Right lobe of liver (tissue), 6 donors: ENCODE measurements around the gene DPP10. TPM values are rescaled to one million over a fixed set of nuclear protein-coding genes. Genes with fewer than 3 reads are reported as not detected.

Experiments
- ATAC-seq, 4 donors: fragments of 200-7000 bp; cut with Tn5 transposase; one replicate each; pipeline ENCODE4 v1.9.1; 2020; ENCODE audit warnings: mild to moderate bottlenecking in 4 of 4, moderate library complexity in 4 of 4
- DNase-seq, 3 donors: peaks; one replicate each; pipeline ENCODE4 v3.0.0-alpha.2; 2020
- H3K27ac ChIP-seq, 3 donors: fragments of 200-600 bp; one replicate each; pipeline ENCODE4 v1.8.0; 2022
- H3K27me3 ChIP-seq, 2 donors: fragments of 200-600 bp; one replicate each; pipeline ENCODE4 v1.8.0; 2022
- H3K36me3 ChIP-seq, 4 donors: fragments of 200-600 bp; sonication (generic) in 1 of 4; one replicate each; pipeline versions ENCODE4 v1.5.1 to v1.8.0; 2017 to 2022; ENCODE audit warnings: control low read depth in 1 of 4
- H3K4me1 ChIP-seq, 4 donors: fragments of 200-600 bp; sonication (generic) in 1 of 4; one replicate each; pipeline versions ENCODE4 v1.5.1 to v1.8.0; 2017 to 2022; ENCODE audit warnings: control low read depth in 1 of 4
- H3K4me3 ChIP-seq, 3 donors: fragments of 200-600 bp; one replicate each; pipeline ENCODE4 v1.8.0; 2022
- H3K9me3 ChIP-seq, 4 donors: fragments of 200-600 bp; sonication (generic) in 1 of 4; one replicate each; pipeline versions ENCODE4 v1.5.1 to v1.8.0; 2017 to 2022; ENCODE audit warnings: control low read depth in 1 of 4
- POLR2A ChIP-seq: fragments of 450-650 bp; IDR thresholded peaks from one replicate; pipeline ENCODE4 v1.6.1; 2017; ENCODE audit warnings: antibody characterized with exemption, mild to moderate bottlenecking
- WGBS: methylation state at CpG from one replicate; pipeline ENCODE4 v1.1.6; 2018; ENCODE audit warnings: low coverage, low lambda C conversion rate; ENCODE audit not compliant: insufficient coverage; ENCODE audit errors: missing lambda C conversion rate; 5-methylcytosine and 5-hydroxymethylcytosine counted together
- intact Hi-C, 2 donors: fragments of 100-400 bp; cut with DNase I; formaldehyde crosslinking; loops; one replicate each; pipeline versions ENCODE4 v1.11.2 to v1.14.1; 2022
- total RNA-seq, 6 experiments: library from RNA; depleted of rRNA in 2 of 6; stranded (reverse); fragments of >200 nt in 2 of 6; fragmentation: NEBNext Ultra II Directional in 3 of 6; extraction: Animal tissue kit (Norgen Biotek cat#: 25700) in 3 of 6; gene quantifications; one replicate each; pipeline versions ENCODE4 v1.1.0 to v1.2.4, GENCODE V29; 2016 to 2023
- TF ChIP-seq, protein P1 (sequence below), 4 donors: fragments of 200-600 bp in 3 of 4; fragments of 450-650 bp in 1 of 4; IDR thresholded peaks; one replicate each; pipeline versions ENCODE4 v1.5.1 to v1.8.0; 2016 to 2022; ENCODE audit warnings: antibody characterized with exemption in 4 of 4, mild to moderate bottlenecking in 2 of 4
- donor health status: DM: no; HTN: yes; CAD: no.
- donor health status: DM: no; HTN: no; CAD: no.
- donor health status: DM: no; HTN: no; CAD: no.
- donor health status: DM: no; HTN: yes; CAD: no.
- donor health status: DM: no; HTN: yes; CAD: no.

The DPP10 gene
- total RNA-seq, 6 experiments from 2014 or later = 0.09 to 0.19 (median 0.15) TPM; not detected in 2

DNA sequence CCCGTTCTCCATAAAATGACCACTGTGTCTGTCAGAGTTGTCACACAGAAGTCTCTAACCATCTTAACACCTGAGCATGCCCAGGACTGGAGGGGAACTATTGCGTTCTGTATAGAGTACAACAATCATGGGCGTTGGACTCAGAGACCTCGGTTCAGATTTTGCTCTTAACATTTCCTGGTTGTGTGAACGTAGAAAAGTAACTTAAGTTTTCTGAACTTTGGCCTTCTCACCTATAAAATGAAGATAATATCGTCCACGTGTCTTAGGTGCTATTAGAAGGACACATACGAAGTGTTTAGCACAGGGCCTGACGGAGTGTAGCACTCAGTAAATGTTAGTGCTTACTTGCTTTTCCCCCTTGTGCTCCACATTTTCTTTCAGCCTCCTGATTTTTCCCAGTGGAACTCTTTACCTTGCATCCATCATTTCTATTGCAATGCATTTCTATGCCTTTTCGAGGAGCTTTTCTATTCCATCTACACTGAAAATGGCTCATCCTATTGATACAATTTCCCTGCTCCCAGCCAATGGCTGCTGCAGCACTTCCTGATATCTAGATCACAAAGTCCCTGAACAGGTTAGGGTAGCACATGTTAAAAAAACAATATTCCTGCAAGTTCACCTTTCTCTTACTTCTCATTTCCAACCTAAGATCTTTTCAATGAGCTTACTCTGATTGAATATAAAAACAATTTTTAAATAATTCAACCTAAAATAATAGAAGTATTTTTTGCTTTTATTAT, 22.7 kb downstream of the DPP10 start:
- no peak for TF ChIP-seq POLR2A
- TF ChIP-seq, protein P1, sequence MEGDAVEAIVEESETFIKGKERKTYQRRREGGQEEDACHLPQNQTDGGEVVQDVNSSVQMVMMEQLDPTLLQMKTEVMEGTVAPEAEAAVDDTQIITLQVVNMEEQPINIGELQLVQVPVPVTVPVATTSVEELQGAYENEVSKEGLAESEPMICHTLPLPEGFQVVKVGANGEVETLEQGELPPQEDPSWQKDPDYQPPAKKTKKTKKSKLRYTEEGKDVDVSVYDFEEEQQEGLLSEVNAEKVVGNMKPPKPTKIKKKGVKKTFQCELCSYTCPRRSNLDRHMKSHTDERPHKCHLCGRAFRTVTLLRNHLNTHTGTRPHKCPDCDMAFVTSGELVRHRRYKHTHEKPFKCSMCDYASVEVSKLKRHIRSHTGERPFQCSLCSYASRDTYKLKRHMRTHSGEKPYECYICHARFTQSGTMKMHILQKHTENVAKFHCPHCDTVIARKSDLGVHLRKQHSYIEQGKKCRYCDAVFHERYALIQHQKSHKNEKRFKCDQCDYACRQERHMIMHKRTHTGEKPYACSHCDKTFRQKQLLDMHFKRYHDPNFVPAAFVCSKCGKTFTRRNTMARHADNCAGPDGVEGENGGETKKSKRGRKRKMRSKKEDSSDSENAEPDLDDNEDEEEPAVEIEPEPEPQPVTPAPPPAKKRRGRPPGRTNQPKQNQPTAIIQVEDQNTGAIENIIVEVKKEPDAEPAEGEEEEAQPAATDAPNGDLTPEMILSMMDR (IDR thresholded peaks at IDR 0.05) = no peak
- Histone ChIP-seq H3K4me1 (no peaks in the 10 kb centered on the region), H3K4me3 (no peak overlapping the region), H3K27ac (no peak overlapping the region), H3K9me3 (no peaks in the 10 kb centered on the region), H3K27me3 (no peaks in the 10 kb centered on the region), H3K36me3 (no peaks in the 10 kb centered on the region)
- DNase-seq (no peak), ATAC-seq (no peak)
- 57% methylated on average over 10 of the region's 10 CpGs for WGBS
- intact Hi-C loops = no loop called here

DNA sequence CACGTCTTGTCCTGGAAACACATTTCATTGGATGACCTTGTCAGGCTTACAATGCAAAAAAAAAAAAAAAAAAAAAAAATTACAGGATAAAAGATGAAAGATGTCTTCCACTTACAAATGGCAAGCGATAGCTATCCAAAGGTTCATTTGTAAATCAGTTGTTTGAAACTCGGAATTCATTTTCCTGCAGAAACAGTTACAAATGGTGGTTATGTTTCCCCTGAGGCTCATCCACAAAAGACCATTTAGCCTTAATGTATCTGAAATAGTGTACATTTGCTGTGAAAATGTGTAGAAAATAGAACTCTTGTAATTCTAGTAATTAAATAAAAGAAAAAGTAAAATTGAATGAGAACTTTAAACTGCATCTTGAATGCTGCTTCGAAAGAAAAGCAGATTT, 25.9 kb downstream of the DPP10 start:
- no peaks in the 10 kb centered on the region for H3K27me3 ChIP-seq
- no peak for TF ChIP-seq POLR2A
- TF ChIP-seq, protein P1 (IDR thresholded peaks at IDR 0.05) = no peak
- H3K4me1 ChIP-seq = no peaks in the 10 kb centered on the region
- no peak for ATAC-seq
- no peaks in the 10 kb centered on the region for H3K36me3 ChIP-seq
- intact Hi-C loops = no loop called here
- H3K9me3 ChIP-seq = no peaks in the 10 kb centered on the region
- 61% methylated on average over 4 of the region's 4 CpGs for WGBS
- DNase-seq = no peak
- no peak overlapping the region for H3K27ac ChIP-seq
- H3K4me3 ChIP-seq = no peak overlapping the region

DNA sequence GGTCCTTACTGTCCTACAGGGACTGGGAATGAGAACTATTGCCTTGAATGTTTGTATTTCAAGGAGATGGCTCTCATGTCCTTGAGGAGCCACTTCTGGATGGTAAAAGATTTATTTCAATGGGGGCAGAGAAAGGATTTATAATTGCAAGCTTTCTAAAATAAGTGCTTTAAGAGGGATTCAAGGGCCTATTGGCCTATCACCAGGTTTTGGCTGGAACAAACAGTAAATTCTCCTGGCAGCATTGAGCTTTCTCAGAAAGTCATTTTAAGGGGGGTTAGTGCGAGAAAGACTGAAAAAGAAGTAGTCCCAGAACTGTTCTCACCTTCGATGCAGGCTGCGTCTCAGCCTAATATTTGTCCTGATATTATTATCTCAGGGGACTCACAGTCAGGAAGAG, 29.8 kb downstream of the DPP10 start:
- H3K9me3 ChIP-seq = no peaks in the 10 kb centered on the region
- ATAC-seq (no peak), DNase-seq (no peak)
- no peak overlapping the region for H3K4me3 ChIP-seq
- 78% methylated on average over 3 of the region's 3 CpGs for WGBS
- intact Hi-C loops = no loop called here
- H3K4me1 ChIP-seq = no peaks in the 10 kb centered on the region
- no peak overlapping the region for H3K27ac ChIP-seq
- no peaks in the 10 kb centered on the region for H3K27me3 ChIP-seq
- TF ChIP-seq POLR2A = no peak
- TF ChIP-seq, protein P1 (IDR thresholded peaks at IDR 0.05) = no peak
- H3K36me3 ChIP-seq = no peaks in the 10 kb centered on the region

DNA sequence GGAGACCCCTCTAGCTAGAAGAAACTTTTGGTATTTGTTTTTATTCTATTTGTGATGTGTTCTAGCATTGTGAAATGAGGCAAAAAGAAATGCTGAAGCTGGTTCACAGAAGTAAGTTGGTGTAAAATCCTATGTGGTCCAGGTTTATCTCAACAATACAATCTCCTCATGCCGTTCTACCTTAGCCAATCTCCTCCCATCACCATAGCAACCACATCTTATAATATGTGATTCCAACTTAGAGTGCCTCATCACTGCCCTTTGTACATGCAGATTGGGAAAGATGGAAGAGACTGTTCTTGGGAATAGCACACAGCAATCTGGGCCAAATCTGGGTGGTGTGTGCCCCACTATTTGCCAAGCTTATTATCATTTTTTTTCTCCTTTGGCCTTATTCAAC, 30.3 kb downstream of the DPP10 start:
- no peaks in the 10 kb centered on the region for H3K36me3 ChIP-seq
- TF ChIP-seq POLR2A = no peak
- TF ChIP-seq, protein P1 (IDR thresholded peaks at IDR 0.05) = no peak
- H3K9me3 ChIP-seq = no peaks in the 10 kb centered on the region
- no peak overlapping the region for H3K4me3 ChIP-seq
- H3K27me3 ChIP-seq = no peaks in the 10 kb centered on the region
- no peaks in the 10 kb centered on the region for H3K4me1 ChIP-seq
- H3K27ac ChIP-seq = no peak overlapping the region
- WGBS = 50% methylated on average over 1 of the region's 1 CpG
- intact Hi-C loops = no loop called here
- ATAC-seq (no peak), DNase-seq (no peak)
